PFSK-1 (cell line): ENCODE data around the gene NOP16.

Source experiments
- FOXP2 ChIP-seq: optimal IDR thresholded peaks from 2 replicates; pipeline ENCODE3; 2011; ENCODE audit warnings: borderline replicate concordance, control low read depth, inconsistent platforms; ENCODE audit not compliant: insufficient read depth; ENCODE audit errors: extremely low read length, extremely low read depth
- POLR2AphosphoS5 ChIP-seq: IDR thresholded peaks from 2 replicates; pipeline ENCODE4 v1.6.1; 2012; ENCODE audit warnings: low read depth, mild to moderate bottlenecking, control low read depth, low read length, moderate library complexity
- REST ChIP-seq, 2 experiments: IDR thresholded peaks; 2 replicates each; pipeline versions ENCODE4 v1.6.1 to v1.8.0; 2011 to 2012; ENCODE audit warnings: low read depth in 2 of 2, low read length in 2 of 2, control low read depth in 1 of 2, inconsistent platforms in 1 of 2, mild to moderate bottlenecking in 1 of 2, moderate library complexity in 1 of 2; ENCODE audit not compliant: insufficient read depth in 1 of 2
- SIN3A ChIP-seq: IDR thresholded peaks from 2 replicates; pipeline ENCODE4 v1.6.1; 2012; ENCODE audit warnings: mild to moderate bottlenecking, low read length, moderate library complexity, borderline replicate concordance; ENCODE audit not compliant: insufficient read depth
- TAF1 ChIP-seq: IDR thresholded peaks from 2 replicates; pipeline ENCODE4 v1.6.1; 2012; ENCODE audit warnings: low read length, control low read depth, borderline replicate concordance; ENCODE audit not compliant: insufficient read depth

- TF ChIP-seq POLR2AphosphoS5: no peak
- TF ChIP-seq TAF1: no peak
- TF ChIP-seq REST (IDR thresholded peaks at IDR 0.05; ENCODE audit: insufficient read depth in 1 of 2, low read depth in 2 of 2, low read length in 2 of 2): no peak
- no peak for TF ChIP-seq FOXP2
- no peak for TF ChIP-seq SIN3A
Observed at GRCh38 chr5:176337913-176338312, 50.5 kb downstream of the NOP16 start.
